ENCODE data around the gene VAV3.

DNA sequence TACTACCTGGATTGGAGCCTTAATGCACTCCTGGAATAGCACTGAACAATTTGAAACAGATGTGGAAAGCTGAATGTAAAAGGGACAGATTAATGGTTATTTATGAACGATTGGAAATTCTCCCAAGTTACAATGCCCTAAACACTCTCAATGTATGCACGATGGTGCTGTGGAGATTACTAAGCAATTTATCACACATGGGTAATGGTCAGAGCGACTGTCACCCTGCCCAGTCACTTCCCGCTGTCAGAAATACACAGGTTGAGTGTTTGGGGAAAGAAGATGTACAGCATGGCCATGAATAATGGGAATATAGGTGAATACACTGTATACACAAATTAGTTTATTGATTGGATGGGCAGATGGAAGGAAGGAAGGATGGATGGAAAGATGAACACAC lies 342.4 kb downstream of the VAV3 start:
- TF ChIP-seq, protein P1, sequence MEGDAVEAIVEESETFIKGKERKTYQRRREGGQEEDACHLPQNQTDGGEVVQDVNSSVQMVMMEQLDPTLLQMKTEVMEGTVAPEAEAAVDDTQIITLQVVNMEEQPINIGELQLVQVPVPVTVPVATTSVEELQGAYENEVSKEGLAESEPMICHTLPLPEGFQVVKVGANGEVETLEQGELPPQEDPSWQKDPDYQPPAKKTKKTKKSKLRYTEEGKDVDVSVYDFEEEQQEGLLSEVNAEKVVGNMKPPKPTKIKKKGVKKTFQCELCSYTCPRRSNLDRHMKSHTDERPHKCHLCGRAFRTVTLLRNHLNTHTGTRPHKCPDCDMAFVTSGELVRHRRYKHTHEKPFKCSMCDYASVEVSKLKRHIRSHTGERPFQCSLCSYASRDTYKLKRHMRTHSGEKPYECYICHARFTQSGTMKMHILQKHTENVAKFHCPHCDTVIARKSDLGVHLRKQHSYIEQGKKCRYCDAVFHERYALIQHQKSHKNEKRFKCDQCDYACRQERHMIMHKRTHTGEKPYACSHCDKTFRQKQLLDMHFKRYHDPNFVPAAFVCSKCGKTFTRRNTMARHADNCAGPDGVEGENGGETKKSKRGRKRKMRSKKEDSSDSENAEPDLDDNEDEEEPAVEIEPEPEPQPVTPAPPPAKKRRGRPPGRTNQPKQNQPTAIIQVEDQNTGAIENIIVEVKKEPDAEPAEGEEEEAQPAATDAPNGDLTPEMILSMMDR (IDR thresholded peaks at IDR 0.05): no peak
- TF ChIP-seq POLR2AphosphoS5 (IDR thresholded peaks at IDR 0.05): no peak

All from transverse colon (tissue), 4 donors.